Osteoblast (primary cell): ENCODE data around the gene FGFR4. TPM values are rescaled to one million over a fixed set of nuclear protein-coding genes. Genes with fewer than 3 reads are reported as not detected.

ENCODE experiments used
- DNase-seq: peaks from one replicate; pipeline ENCODE4 v3.0.0; 2011; ENCODE audit warnings: low spot score, mixed read lengths; ENCODE audit not compliant: insufficient read length; ENCODE audit errors: missing footprints
- H2AFZ ChIP-seq: 2 replicates; pipeline ENCODE4 v1.6.0; 2011; ENCODE audit warnings: mild to moderate bottlenecking, low read length
- H3K27ac ChIP-seq: 2 replicates; pipeline ENCODE4 v1.5.1; 2011; ENCODE audit warnings: mild to moderate bottlenecking, low read depth, low read length, moderate library complexity
- H3K27me3 ChIP-seq: 2 replicates; pipeline ENCODE4 v1.6.0; 2012; ENCODE audit warnings: mild to moderate bottlenecking, control low read depth, inconsistent platforms, low read length, moderate library complexity; ENCODE audit not compliant: insufficient read depth
- H3K36me3 ChIP-seq: 2 replicates; pipeline ENCODE4 v1.5.1; 2011; ENCODE audit warnings: mild to moderate bottlenecking, low read length, control low read depth, moderate library complexity; ENCODE audit not compliant: insufficient read depth
- H3K4me1 ChIP-seq: 2 replicates; pipeline ENCODE4 v1.5.1; 2011; ENCODE audit warnings: mild to moderate bottlenecking, low read length, control low read depth, moderate library complexity; ENCODE audit not compliant: insufficient read depth
- H3K4me2 ChIP-seq: 2 replicates; pipeline ENCODE4 v1.6.0; 2011; ENCODE audit warnings: mild to moderate bottlenecking, low read length; ENCODE audit not compliant: insufficient read depth
- H3K4me3 ChIP-seq: fragments of 200-600 bp; sonication (generic); 3 replicates; pipeline ENCODE4 v1.5.1; 2012; ENCODE audit warnings: mild to moderate bottlenecking, low read length, inconsistent platforms; ENCODE audit not compliant: insufficient read depth
- H3K79me2 ChIP-seq: 2 replicates; pipeline ENCODE4 v1.6.0; 2012; ENCODE audit warnings: mild to moderate bottlenecking, low read length, control low read depth, inconsistent platforms; ENCODE audit not compliant: insufficient read depth
- H3K9me3 ChIP-seq: 2 replicates; pipeline ENCODE4 v1.5.1; 2011; ENCODE audit warnings: low read depth, low read length, control low read depth
- H4K20me1 ChIP-seq: 2 replicates; pipeline ENCODE4 v1.6.0; 2012; ENCODE audit warnings: mild to moderate bottlenecking, low read length, control low read depth; ENCODE audit not compliant: insufficient read depth
- CTCF ChIP-seq: IDR thresholded peaks from 2 replicates; pipeline ENCODE4 v1.5.1; 2011; ENCODE audit warnings: mild to moderate bottlenecking, low read depth, low read length, moderate library complexity; ENCODE audit errors: extremely low read depth
- total RNA-seq: library from RNA; depleted of rRNA; stranded (reverse); fragments of >200 nt; gene quantifications from 2 replicates; pipeline ENCODE4 v1.2.3, GENCODE V29; 2012

FGFR4 gene
- total RNA-seq, 1 donor: 1.1 TPM

DNA sequence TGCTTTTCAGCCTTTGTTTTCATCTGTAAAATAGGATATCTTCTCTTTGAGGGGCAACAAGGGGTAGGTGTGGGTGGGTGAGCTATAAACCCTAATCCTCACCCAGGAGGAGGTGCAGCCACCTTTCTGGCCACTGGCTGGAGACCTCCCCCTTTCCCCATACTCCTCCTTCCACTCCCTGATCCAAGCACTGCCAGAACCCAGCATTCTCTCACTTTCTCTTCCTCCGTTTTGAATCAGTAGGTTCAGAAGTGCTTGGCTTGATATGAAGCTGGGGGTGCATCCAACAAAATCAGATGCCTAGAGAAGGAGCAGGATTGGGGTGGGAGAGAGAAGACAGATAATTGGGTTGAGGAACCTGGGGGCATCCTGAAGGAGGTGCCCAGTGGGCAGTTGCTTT lies 40.1 kb downstream of the FGFR4 start:
- H4K20me1 ChIP-seq: no peaks in the 10 kb centered on the region
- H3K9me3 ChIP-seq: no peaks in the 10 kb centered on the region
- no peak overlapping the region for H3K4me2 ChIP-seq
- no peak overlapping the region for H3K27ac ChIP-seq
- H3K36me3 ChIP-seq: no peaks in the 10 kb centered on the region
- DNase-seq: peak; percentile 14
- no peaks in the 10 kb centered on the region for H3K79me2 ChIP-seq
- no peak overlapping the region for H2AFZ ChIP-seq
- H3K4me3 ChIP-seq: no peak overlapping the region
- H3K4me1 ChIP-seq: peaks cover 6% of the 10 kb centered on the region
- H3K27me3 ChIP-seq: no peaks in the 10 kb centered on the region
- no peak for TF ChIP-seq CTCF

- no peak overlapping the region for H3K4me3 ChIP-seq
- H3K27me3 ChIP-seq: no peaks in the 10 kb centered on the region
- H3K27ac ChIP-seq: no peak overlapping the region
- H4K20me1 ChIP-seq: no peaks in the 10 kb centered on the region
- H3K4me1 ChIP-seq: peaks cover 6% of the 10 kb centered on the region
- H3K4me2 ChIP-seq: no peak overlapping the region
- peak overlapping the region; percentile 40 for H2AFZ ChIP-seq
- no peaks in the 10 kb centered on the region for H3K36me3 ChIP-seq
- DNase-seq: peak; percentile 85
- no peak for TF ChIP-seq CTCF
- no peaks in the 10 kb centered on the region for H3K79me2 ChIP-seq
- no peaks in the 10 kb centered on the region for H3K9me3 ChIP-seq
Observed at GRCh38 chr5:177128551-177128981, 41.9 kb downstream of the FGFR4 start.

DNA sequence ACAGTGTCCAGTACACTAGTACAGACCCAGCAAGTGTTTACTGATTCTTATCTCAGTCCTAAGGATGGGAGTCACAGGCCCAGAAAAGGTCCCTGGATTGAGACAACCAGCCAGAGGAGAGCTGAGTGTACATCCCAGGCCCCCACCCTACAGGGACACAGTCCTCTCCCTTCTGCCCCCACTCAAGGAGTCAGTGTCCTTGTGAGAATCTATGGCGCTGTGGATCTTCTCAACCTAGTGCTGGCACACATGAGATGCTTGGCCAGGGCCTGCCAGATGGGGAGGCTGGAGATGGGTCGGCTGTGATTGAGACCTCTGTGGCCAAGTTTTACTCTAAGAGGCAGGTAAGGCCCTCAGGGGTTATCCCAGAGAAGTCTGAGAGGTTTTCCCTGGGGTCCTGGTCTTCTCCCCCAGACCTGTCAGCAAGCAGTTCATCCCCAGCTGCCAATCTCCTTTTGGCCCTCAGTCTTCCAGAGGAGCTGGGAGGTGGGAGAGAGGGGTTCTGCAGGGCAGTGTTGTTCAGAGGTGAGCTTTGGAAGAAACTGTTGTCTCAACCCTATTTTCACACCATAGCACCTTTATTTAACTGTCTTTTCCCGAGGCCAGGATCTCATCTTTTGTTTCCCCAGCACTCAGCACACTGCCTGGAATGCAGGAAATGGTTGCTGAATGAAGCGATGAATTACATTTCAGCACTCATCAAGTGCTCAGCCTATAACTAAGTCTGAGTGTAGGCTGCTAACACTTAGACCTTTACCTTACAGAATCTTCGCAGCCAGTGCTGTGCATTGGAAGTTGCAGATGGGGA lies 43.7 kb downstream of the FGFR4 start:
- Histone ChIP-seq H3K4me3 (no peak overlapping the region), H3K4me1 (peaks cover 14% of the 10 kb centered on the region), H2AFZ (peak overlapping the region; percentile 46), H3K27ac (no peak overlapping the region), H4K20me1 (no peaks in the 10 kb centered on the region), H3K4me2 (no peak overlapping the region), H3K36me3 (peaks cover 5% of the 10 kb centered on the region), H3K27me3 (no peaks in the 10 kb centered on the region), H3K9me3 (no peaks in the 10 kb centered on the region), H3K79me2 (peaks cover 8% of the 10 kb centered on the region)
- DNase-seq: peak; percentile 73
- no peak for TF ChIP-seq CTCF

DNA sequence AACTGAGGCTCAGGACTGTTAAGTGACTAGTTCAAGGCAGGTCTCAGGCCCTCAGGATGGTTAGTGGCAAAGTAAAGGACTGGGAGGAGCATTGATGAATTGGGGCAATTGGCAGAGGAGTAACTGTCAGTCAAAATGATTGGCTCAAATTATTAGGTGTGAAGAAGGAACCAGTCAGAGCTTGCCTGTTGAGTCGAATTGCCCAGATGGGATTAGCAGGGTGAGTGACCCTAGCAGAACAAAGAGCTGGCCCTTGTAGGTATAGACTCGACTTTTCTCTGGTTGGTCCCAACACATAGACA lies 44.3 kb downstream of the FGFR4 start:
- peaks cover 20% of the 10 kb centered on the region for H3K4me1 ChIP-seq
- H3K27me3 ChIP-seq: no peaks in the 10 kb centered on the region
- H4K20me1 ChIP-seq: no peaks in the 10 kb centered on the region
- H3K9me3 ChIP-seq: no peaks in the 10 kb centered on the region
- no peak overlapping the region for H3K4me2 ChIP-seq
- H3K36me3 ChIP-seq: peaks cover 10% of the 10 kb centered on the region
- DNase-seq: no peak
- no peak overlapping the region for H3K4me3 ChIP-seq
- peak overlapping the region; percentile 46 for H2AFZ ChIP-seq
- no peak overlapping the region for H3K27ac ChIP-seq
- peaks cover 13% of the 10 kb centered on the region for H3K79me2 ChIP-seq
- no peak for TF ChIP-seq CTCF
